NCI-H1048 (cell line): ENCODE measurements around the gene NABP2.
"Not testable (repeated sequence)": the region's sequence is repeated elsewhere in the genome, so short reads cannot be mapped to it uniquely, and the experiment has no call there.

Experiments
- DNase-seq: peaks from one replicate; lab custom pipeline; 2025; lab: John Stamatoyannopoulos, UW

The NABP2 gene

GRCh38 chr12:56247923-56248322, 23.8 kb downstream of the NABP2 start:
- no peak for DNase-seq

DNA sequence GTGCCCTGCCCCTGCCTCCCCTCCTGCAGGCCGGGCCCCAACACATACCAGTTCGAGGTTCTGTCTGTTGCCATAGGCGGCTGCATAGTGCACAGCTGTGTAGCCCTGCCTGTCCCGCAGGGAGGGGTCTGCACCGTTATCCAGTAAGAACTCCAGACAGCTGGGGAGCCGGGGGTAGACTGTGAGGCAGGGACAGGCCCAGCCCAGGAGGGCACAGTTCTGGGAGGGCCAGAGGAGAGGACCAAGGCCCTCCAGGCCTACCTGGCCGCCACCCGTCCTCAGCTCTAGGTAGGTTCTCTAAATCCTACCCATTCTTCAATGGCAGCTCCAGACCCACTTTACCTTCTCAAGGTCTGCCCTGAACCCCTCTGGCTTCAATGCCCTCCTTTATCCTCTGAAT, 24.6 kb downstream of the NABP2 start:
- DNase-seq: no peak

GRCh38 chr12:56252649-56253048, 28.5 kb downstream of the NABP2 start:
- no peak for DNase-seq

- DNase-seq: no peak
These were observed 28.9 kb downstream of the NABP2 start for GRCh38 chr12:56253091-56253490.

- DNase-seq: no peak
These were observed 31.5 kb downstream of the NABP2 start for GRCh38 chr12:56255671-56256070.

DNA sequence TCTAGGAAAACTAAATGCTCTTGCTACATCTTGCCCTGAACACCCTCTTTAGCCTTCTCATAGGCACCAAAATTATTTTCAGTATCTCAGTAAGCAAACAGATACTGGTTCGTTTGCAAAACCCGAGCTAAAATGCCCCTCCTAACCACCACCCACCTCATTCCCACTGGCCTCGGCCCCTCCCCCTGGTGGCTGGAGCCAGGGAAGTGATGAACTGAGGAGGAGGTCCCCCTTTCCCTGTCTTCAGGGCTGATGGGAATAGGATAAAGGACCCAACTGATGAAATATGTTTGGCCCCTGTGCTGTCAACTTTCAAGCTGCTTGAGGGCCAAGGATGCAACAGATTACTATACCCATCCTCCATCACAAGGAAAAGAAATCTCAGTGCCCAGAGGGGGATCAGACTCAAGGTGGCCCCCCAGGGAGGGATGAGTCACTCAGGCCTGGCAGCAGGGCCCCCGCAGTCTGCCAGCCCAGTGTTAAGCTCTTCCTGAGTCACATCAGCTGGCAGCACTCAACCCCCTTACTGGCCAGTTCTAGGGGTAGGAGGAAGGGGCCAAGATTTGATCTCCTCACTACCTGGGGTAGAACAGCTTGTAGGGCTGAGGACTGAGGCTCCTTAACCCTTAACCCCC, 32.3 kb downstream of the NABP2 start:
- no peak for DNase-seq

DNA sequence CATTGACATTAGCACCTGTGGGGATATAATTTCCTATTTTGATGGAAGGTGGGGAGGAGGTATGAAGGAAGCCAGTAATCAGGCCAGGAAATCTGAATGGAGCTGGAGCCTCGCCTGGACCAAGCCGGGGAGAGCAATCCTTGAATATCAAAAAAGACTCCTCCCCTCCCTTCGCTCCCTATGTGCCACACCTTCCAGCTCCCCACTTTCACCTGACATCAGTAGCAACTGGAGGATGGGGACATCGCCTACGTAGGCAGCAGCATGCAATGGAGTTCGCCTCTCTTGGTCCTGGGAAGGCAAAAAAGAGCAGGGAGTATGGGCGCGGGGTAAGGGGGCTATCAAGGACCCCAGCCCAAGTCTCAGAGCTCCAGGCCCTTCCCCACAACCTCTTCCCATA, 32.9 kb downstream of the NABP2 start:
- DNase-seq: no peak

DNA sequence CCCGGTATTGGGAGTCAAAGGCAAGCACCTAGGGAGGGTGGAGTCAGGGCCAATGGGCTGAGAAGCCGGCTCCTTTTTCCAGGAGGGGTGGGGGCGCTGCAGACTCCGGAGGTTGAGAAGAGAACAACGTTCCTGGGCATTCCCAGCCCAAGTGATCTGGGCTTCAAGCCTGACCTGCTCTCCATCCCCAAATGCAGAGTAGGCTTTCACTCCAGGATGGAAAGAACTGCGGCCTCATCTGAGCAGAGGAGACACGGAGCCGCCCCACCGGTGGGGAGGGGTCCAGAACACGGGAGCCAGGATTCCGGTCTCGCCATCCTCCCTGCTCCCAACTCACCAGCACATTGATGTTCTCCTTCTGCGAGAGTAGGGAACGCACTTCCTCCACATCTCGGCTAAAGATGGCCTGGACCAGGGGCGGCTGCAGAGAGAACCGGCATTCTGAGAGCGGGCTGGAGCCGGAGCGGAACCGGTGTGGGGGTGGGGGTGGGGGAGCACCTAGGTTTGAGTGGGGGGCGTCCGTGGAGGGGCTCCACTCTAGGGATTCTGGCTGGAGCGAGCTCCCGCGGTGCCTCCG, 33.4 kb downstream of the NABP2 start:
- no peak for DNase-seq

DNA sequence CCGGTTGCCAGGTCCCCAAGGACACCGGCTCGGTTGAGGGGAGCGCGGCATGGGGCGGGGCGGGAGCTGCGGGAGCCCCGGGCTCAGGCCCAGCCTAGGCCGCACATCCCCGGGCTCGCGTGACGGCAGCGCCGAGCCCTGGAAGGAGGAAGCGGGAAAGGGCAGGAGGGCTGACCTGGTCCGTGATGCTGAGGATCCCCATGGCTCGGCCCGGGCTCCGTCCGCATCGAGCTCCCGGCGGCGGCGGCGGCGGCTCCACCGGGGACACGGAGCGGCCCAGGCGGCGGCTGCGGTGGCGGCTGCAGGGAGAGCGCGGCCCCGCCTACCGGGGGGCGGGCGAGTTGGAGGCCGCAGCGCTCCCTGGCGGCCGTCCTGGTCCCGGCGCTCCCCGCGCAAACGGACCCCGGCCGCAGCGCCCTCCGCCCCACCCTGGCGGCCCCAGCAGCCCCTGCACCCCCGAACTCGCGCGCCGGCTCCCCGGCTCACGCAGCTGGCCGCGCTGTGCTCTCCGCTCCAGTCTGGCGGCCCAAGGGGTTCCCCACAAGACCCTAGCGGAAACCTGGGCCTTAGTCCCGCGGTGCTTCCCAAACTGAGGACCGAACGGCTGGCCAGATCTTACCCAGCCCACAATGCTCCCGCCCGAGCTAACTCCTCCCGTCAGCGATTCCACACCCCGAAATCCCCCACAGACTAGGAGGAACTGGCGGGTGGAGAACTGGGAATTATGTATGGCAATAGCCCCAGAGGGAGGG, 34.1 kb downstream of the NABP2 start, which contains the start of gene ANKRD52:
ANKRD52 (minus strand) TSS at position 317 of the 752 bp plus-strand sequence; CDS start at position 202, 115 bp downstream.
- peak; percentile 17 for DNase-seq

- no peak for DNase-seq
These were observed 34.7 kb downstream of the NABP2 start for GRCh38 chr12:56258820-56259183.

- no peak for DNase-seq
These were observed 36.2 kb downstream of the NABP2 start for GRCh38 chr12:56260380-56260779.

GRCh38 chr12:56260921-56261320, 36.8 kb downstream of the NABP2 start:
- DNase-seq: no peak

GRCh38 chr12:56261503-56262232, 37.5 kb downstream of the NABP2 start:
- no peak for DNase-seq

GRCh38 chr12:56262955-56263354, 38.8 kb downstream of the NABP2 start:
- not testable (repeated sequence) for DNase-seq

- DNase-seq: not testable (repeated sequence)
These were observed 42.0 kb downstream of the NABP2 start for GRCh38 chr12:56266068-56266692.

DNA sequence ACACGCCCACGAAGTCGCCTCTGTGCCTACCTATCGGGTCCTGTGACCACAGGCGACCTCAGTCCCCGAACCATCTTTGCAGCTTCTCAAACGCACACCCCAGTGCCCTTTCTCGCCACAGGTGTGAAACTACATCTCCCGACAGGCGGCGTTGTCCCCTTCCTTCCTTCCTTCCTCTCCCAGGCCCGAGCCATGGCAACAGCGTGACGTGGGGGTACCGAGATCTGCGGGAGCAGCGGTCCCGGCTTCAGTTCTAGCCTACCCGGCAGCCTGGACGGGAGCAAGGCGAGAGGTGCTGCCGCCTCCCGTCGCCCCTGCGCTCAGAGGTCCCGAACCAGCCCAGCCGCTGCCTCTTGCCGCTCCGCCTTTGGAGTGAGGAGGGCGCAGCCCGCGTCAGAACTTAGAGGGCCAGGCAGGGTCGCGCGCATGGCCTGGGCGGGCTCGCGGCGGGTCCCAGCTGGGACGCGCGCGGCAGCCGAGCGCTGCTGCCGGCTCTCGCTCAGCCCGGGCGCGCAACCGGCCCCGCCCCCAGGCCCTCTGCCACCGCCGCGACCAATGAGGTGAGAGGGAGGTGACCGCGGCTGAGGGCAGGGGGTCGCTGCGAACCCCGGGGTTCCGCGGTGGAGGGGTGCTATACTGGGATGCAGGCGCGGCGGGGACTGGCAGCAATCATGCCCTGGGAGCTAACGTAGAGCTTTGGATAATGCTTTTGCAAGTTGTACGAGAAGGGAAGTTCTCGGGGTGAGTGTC, 42.7 kb downstream of the NABP2 start, which contains the start of gene COQ10A:
COQ10A (plus strand) TSS at position 250 of the 750 bp plus-strand sequence; CDS start at position 427, 177 bp downstream.
- peak; percentile 63 for DNase-seq

- no peak for DNase-seq
These were observed 43.4 kb downstream of the NABP2 start for GRCh38 chr12:56267443-56268071.

- no peak for DNase-seq
These were observed 46.9 kb downstream of the NABP2 start for GRCh38 chr12:56271031-56271430.

GRCh38 chr12:56272468-56272867, 48.3 kb downstream of the NABP2 start:
- not testable (repeated sequence) for DNase-seq

DNA sequence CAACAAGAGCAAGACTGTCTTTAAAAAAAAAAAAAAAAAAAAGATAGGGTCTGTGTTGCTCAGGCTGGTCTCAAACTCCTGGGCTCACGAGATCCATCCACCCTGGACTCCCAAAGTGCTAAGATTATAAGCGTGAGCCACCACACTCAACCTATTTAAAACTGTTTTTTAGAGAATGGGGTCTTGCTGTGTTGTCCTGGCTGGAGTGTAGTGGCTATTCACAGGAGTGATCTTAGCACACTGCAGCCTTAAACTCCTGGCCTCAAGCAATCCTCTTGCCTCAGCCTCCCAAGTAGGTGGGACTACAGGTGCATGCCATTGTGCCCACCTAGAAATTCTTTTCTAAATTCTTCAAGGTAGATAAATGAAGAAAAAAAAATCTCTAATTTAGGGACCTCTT, 50.2 kb downstream of the NABP2 start:
- DNase-seq: no peak

GRCh38 chr12:56278905-56279304, 54.8 kb downstream of the NABP2 start:
- DNase-seq: no peak
